GM23338 (cell line): ENCODE results near the gene FKBP7. TPM values are rescaled to one million over a fixed set of nuclear protein-coding genes. Genes with fewer than 3 reads are reported as not detected.
A peak's percentile ranks its signal among the peaks of the same experiment; 100 is the strongest.

Experiments
- ATAC-seq: fragments of 200-7000 bp; cut with Tn5 transposase; 3 replicates; pipeline ENCODE4 v1.9.1; 2020
- DNase-seq: peaks from one replicate; pipeline ENCODE4 v3.0.0-alpha.2; 2015; ENCODE audit warnings: low spot score
- H2AFZ ChIP-seq: fragments of 200-600 bp; sonication (generic); 2 replicates; pipeline ENCODE4 v1.8.0; 2016; ENCODE audit warnings: antibody characterized with exemption, mild to moderate bottlenecking, moderate library complexity
- H3F3A ChIP-seq: fragments of 200-600 bp; sonication (generic); replicated peaks from 2 replicates; pipeline ENCODE4 v1.8.0; 2017; ENCODE audit warnings: antibody characterized with exemption, mixed run types, low read depth
- H3K27ac ChIP-seq: fragments of 200-600 bp; sonication (generic); 2 replicates; pipeline ENCODE4 v1.6.1; 2016; ENCODE audit warnings: low read depth
- H3K27me3 ChIP-seq: fragments of 200-600 bp; sonication (generic); 2 replicates; pipeline ENCODE4 v1.8.0; 2016; ENCODE audit warnings: mild to moderate bottlenecking, mixed run types, moderate library complexity; ENCODE audit not compliant: insufficient read depth
- H3K36me3 ChIP-seq: fragments of 200-600 bp; sonication (generic); 2 replicates; pipeline ENCODE4 v1.8.0; 2016; ENCODE audit warnings: mild to moderate bottlenecking; ENCODE audit not compliant: insufficient read depth
- H3K4me1 ChIP-seq: fragments of 200-600 bp; sonication (generic); 2 replicates; pipeline ENCODE4 v1.8.0; 2016; ENCODE audit warnings: mild to moderate bottlenecking, moderate library complexity; ENCODE audit not compliant: insufficient read depth
- H3K4me2 ChIP-seq: fragments of 200-600 bp; sonication (generic); 2 replicates; pipeline ENCODE4 v1.7.1; 2017; ENCODE audit warnings: mixed run types
- H3K4me3 ChIP-seq: fragments of 200-600 bp; sonication (generic); 2 replicates; pipeline ENCODE4 v1.6.1; 2016; ENCODE audit warnings: mixed run types
- H3K79me2 ChIP-seq: fragments of 200-600 bp; sonication (generic); replicated peaks from 2 replicates; pipeline ENCODE4 v1.8.0; 2017; ENCODE audit warnings: mild to moderate bottlenecking; ENCODE audit not compliant: insufficient read depth
- H3K9me2 ChIP-seq: fragments of 200-600 bp; sonication (generic); 2 replicates; pipeline ENCODE4 v1.8.0; 2017; ENCODE audit not compliant: insufficient read depth
- H4K20me1 ChIP-seq: fragments of 200-600 bp; sonication (generic); replicated peaks from 2 replicates; pipeline ENCODE4 v1.8.0; 2017; ENCODE audit warnings: mild to moderate bottlenecking; ENCODE audit not compliant: insufficient read depth
- H3K27ac Mint-ChIP-seq: 2 replicates; pipeline ENCODE4 v1.8.0; 2020; ENCODE audit warnings: inconsistent platforms, mild to moderate bottlenecking, moderate library complexity, mixed read lengths
- H3K27me3 Mint-ChIP-seq: 3 replicates; pipeline ENCODE4 v1.8.0; 2022; ENCODE audit warnings: low read depth, mild to moderate bottlenecking, moderate library complexity, mixed read lengths, inconsistent platforms; ENCODE audit not compliant: insufficient read depth, poor library complexity
- H3K36me3 Mint-ChIP-seq: 3 replicates; pipeline ENCODE4 v1.8.0; 2021; ENCODE audit warnings: low read depth, mild to moderate bottlenecking, inconsistent platforms, moderate library complexity, mixed read lengths
- H3K4me1 Mint-ChIP-seq: 3 replicates; pipeline ENCODE4 v1.8.0; 2020; ENCODE audit warnings: mild to moderate bottlenecking, inconsistent platforms, mixed read lengths
- H3K4me3 Mint-ChIP-seq: 3 replicates; pipeline ENCODE4 v1.8.0; 2021; ENCODE audit warnings: moderate library complexity, mild to moderate bottlenecking, inconsistent platforms, mixed read lengths
- H3K9me3 Mint-ChIP-seq: 3 replicates; pipeline ENCODE4 v1.8.0; 2020; ENCODE audit warnings: moderate library complexity, mild to moderate bottlenecking, inconsistent platforms, mixed read lengths
- CTCF ChIP-seq, 2 experiments: fragments of 200-600 bp in 1 of 2; sonication (generic) in 1 of 2; conservative IDR thresholded peaks; 2 replicates each; pipeline versions ENCODE4 v1.5.1 to v1.6.1; 2016 to 2017; ENCODE audit warnings: antibody characterized with exemption in 2 of 2, low read depth in 2 of 2, mild to moderate bottlenecking in 2 of 2, moderate library complexity in 1 of 2
- ETS1 ChIP-seq: IDR thresholded peaks from 2 replicates; pipeline ENCODE4 v1.6.1; 2016; ENCODE audit warnings: antibody characterized with exemption
- POLR2AphosphoS5 ChIP-seq: IDR thresholded peaks from 2 replicates; pipeline ENCODE4 v1.6.1; 2016; ENCODE audit warnings: antibody characterized with exemption, low read depth
- STAT1 ChIP-seq: IDR thresholded peaks from one replicate; pipeline ENCODE4 v1.6.1; 2016; ENCODE audit warnings: antibody characterized with exemption; ENCODE audit not compliant: unreplicated experiment
- ZNF114 ChIP-seq: fragments of 250-450 bp; sonication (Bioruptor Pico); IDR thresholded peaks from 2 replicates; pipeline ENCODE4 v1.5.0; 2020; ENCODE audit warnings: mild to moderate bottlenecking, moderate library complexity
- ZNF331 ChIP-seq: fragments of 250-450 bp; sonication (Bioruptor Pico); IDR thresholded peaks from 2 replicates; pipeline ENCODE4 v1.5.0; 2020; ENCODE audit warnings: low read depth, mild to moderate bottlenecking, moderate library complexity
- ZNF462 ChIP-seq: fragments of 250-450 bp; sonication (Bioruptor Pico); IDR thresholded peaks from 2 replicates; pipeline ENCODE4 v1.5.0; 2020; ENCODE audit warnings: mild to moderate bottlenecking, moderate library complexity
- polyA plus RNA-seq: library from polyadenylated mRNA; unstranded; fragments of >200 nt; fragmentation: Nextera tagmentation; extraction: Ambion mirVana; gene quantifications from 2 replicates; pipeline ENCODE4 v1.2.1, GENCODE V29; 2016
- total RNA-seq: library from RNA; depleted of rRNA; stranded (reverse); fragments of >200 nt; shearing (Covaris generic); gene quantifications from 2 replicates; pipeline ENCODE4 v1.2.3, GENCODE V29; 2014; rRNA removed

The FKBP7 gene
- total and polyA plus RNA-seq, 2 experiments from 2014 or later, result 8.3 to 9.0 TPM

- DNase-seq (peak; percentile 95), ATAC-seq (peak; percentile 90)
- Mint-ChIP-seq H3K4me1 (peaks cover 7% of the 10 kb centered on the region; the same call in 2 of the 3 replicates), H3K27me3 (peaks cover 7% of the 10 kb centered on the region), H3K36me3 (no peaks in the 10 kb centered on the region), H3K9me3 (no peaks in the 10 kb centered on the region), H3K4me3 (peak overlapping the region; percentile 85), H3K27ac (peak overlapping the region; percentile 97)
- 0 out of 2 replicates have a peak, but pooled peaks cover 7% of the 10 kb centered on the region for H3K79me2 ChIP-seq
- peak overlapping the region; percentile 78 for H3K4me2 ChIP-seq
- no peak overlapping the region for H3K27ac ChIP-seq
- no peaks in the 10 kb centered on the region for H4K20me1 ChIP-seq
- TF ChIP-seq ZNF114 (CRISPR knock-in tag), result no peak
- TF ChIP-seq STAT1, result no peak
- no peak for TF ChIP-seq ETS1
- TF ChIP-seq ZNF462 (CRISPR knock-in tag), result 0 out of 2 replicates have a peak, but pooled peaks have one; percentile 52
- TF ChIP-seq POLR2AphosphoS5, result peak; percentile 40; the same call in 1 of the 2 replicates
- no peak for TF ChIP-seq ZNF331 (CRISPR knock-in tag)
- peak; percentile 90 to 95 for TF ChIP-seq CTCF (conservative IDR thresholded peaks at IDR 0.05; ENCODE audit: low read depth in 2 of 2)
- peak overlapping the region; percentile 98; the same call in 1 of the 2 replicates for H2AFZ ChIP-seq
- no peaks in the 10 kb centered on the region for H3K9me2 ChIP-seq
- H3K36me3 ChIP-seq, result no peaks in the 10 kb centered on the region
- peak overlapping the region; percentile 57 for H3K4me3 ChIP-seq
- no peaks in the 10 kb centered on the region for H3K4me1 ChIP-seq
- H3F3A ChIP-seq, result no peaks in the 10 kb centered on the region
- no peaks in the 10 kb centered on the region for H3K27me3 ChIP-seq
Observed at GRCh38 chr2:178414266-178415247, 63.8 kb downstream of the FKBP7 start.

Other genes with a start within 250 kb of the FKBP7 start
- 63.8 and 67.1 TPM in 2 replicates for gene PRKRA, start 27.4 kb downstream of the FKBP7 start, total RNA-seq
- gene PRKRA, start 27.4 kb downstream of the FKBP7 start, polyA plus RNA-seq, result 38.6 and 44.0 TPM in 2 replicates
- gene PJVK, start 27.2 kb downstream of the FKBP7 start, total RNA-seq, result 2.1 and 3.0 TPM in 2 replicates
- gene PJVK, start 27.2 kb downstream of the FKBP7 start, polyA plus RNA-seq, result 1.5 and 1.6 TPM in 2 replicates
- 8.8 and 10.6 TPM in 2 replicates for gene PLEKHA3, start 1.9 kb upstream of the FKBP7 start, total RNA-seq
- gene PLEKHA3, start 1.9 kb upstream of the FKBP7 start, polyA plus RNA-seq, result 15.2 and 16.1 TPM in 2 replicates